ENCODE data around the gene HYAL1. TPM values are rescaled to one million over a fixed set of nuclear protein-coding genes. Genes with fewer than 3 reads are reported as not detected.

Gene HYAL1
- total RNA-seq, 1 donor from 2014 or later = 3.0 TPM

- Histone ChIP-seq H3K27ac (no peak overlapping the region), H3K36me3 (no peaks in the 10 kb centered on the region), H3K9me3 (ENCODE audit: low read depth) (no peaks in the 10 kb centered on the region), H3K4me3 (no peak overlapping the region), H3K4me1 (peaks cover 46% of the 10 kb centered on the region), H3F3A (ENCODE audit: low read depth) (peaks cover 26% of the 10 kb centered on the region), H3K79me2 (ENCODE audit: low read depth) (no peaks in the 10 kb centered on the region), H3K9ac (no peak overlapping the region), H4K20me1 (ENCODE audit: low read depth) (no peaks in the 10 kb centered on the region), H3K27me3 (peaks cover 17% of the 10 kb centered on the region), H2AFZ (replicated peaks) (no peak overlapping the region), H3K4me2 (peak overlapping the region; percentile 43)
- Mint-ChIP-seq H3K9me3 (no peaks in the 10 kb centered on the region), H3K4me1 (peaks cover 63% of the 10 kb centered on the region), H3K4me3 (no peak overlapping the region), H3K36me3 (no peaks in the 10 kb centered on the region), H3K27me3 (ENCODE audit: insufficient read depth, low read depth) (peaks cover 15% of the 10 kb centered on the region), H3K27ac (peak overlapping the region; percentile 76)
- TF ChIP-seq EZH2 (IDR thresholded peaks at IDR 0.05) (no peak), CTCF (IDR thresholded peaks at IDR 0.05) (no peak), EZH2phosphoT487 (IDR thresholded peaks at IDR 0.05) (no peak)
- no peak for DNase-seq (ENCODE audit: low spot score)
These were observed 33.9 kb downstream of the HYAL1 start for GRCh38 chr3:50269460-50269859.

- Histone ChIP-seq H3K4me1 (peaks cover 51% of the 10 kb centered on the region), H3K9ac (no peak within 1 kb of the TSS), H2AFZ (replicated peaks) (no peak within 1 kb of the TSS), H4K20me1 (ENCODE audit: low read depth) (no peaks in the 10 kb centered on the region), H3K27me3 (peaks cover 12% of the 10 kb centered on the region), H3K4me3 (no peak within 1 kb of the TSS), H3K79me2 (ENCODE audit: low read depth) (no peaks in the 10 kb centered on the region), H3F3A (ENCODE audit: low read depth) (peaks cover 30% of the 10 kb centered on the region), H3K4me2 (peak within 1 kb of the TSS; percentile 58), H3K9me3 (ENCODE audit: low read depth) (no peaks in the 10 kb centered on the region), H3K27ac (no peak within 1 kb of the TSS), H3K36me3 (no peaks in the 10 kb centered on the region)
- peaks cover 64% of the 10 kb centered on the region for H3K4me1 Mint-ChIP-seq
- H3K36me3 Mint-ChIP-seq = no peaks in the 10 kb centered on the region
- H3K9me3 Mint-ChIP-seq = no peaks in the 10 kb centered on the region
- no peak for DNase-seq (ENCODE audit: low spot score)
- no peak for TF ChIP-seq CTCF (IDR thresholded peaks at IDR 0.05)
- TF ChIP-seq EZH2phosphoT487 (IDR thresholded peaks at IDR 0.05) = no peak
- TF ChIP-seq EZH2 (IDR thresholded peaks at IDR 0.05) = no peak
- peak within 1 kb of the TSS; percentile 22 for H3K4me3 Mint-ChIP-seq
- H3K27me3 Mint-ChIP-seq (ENCODE audit: insufficient read depth, low read depth) = peaks cover 10% of the 10 kb centered on the region
- H3K27ac Mint-ChIP-seq = peak within 1 kb of the TSS; percentile 76
These were observed 34.5 kb downstream of the HYAL1 start, which contains the start of gene SEMA3B for GRCh38 chr3:50268703-50269451. TSS of gene SEMA3B (plus strand) at chr3:50269147. CDS start at chr3:50269241, 94 bp downstream.

- peaks cover 6% of the 10 kb centered on the region for H3K27me3 ChIP-seq
- DNase-seq (ENCODE audit: low spot score) = no peak
- TF ChIP-seq EZH2phosphoT487 (IDR thresholded peaks at IDR 0.05) = no peak
- no peak for TF ChIP-seq EZH2 (IDR thresholded peaks at IDR 0.05)
- no peak for TF ChIP-seq CTCF (IDR thresholded peaks at IDR 0.05)
- no peaks in the 10 kb centered on the region for H3K9me3 ChIP-seq (ENCODE audit: low read depth)
- no peaks in the 10 kb centered on the region for H3K79me2 ChIP-seq (ENCODE audit: low read depth)
- H3K36me3 ChIP-seq = no peaks in the 10 kb centered on the region
- peaks cover 36% of the 10 kb centered on the region for H3F3A ChIP-seq (ENCODE audit: low read depth)
- H3K4me3 Mint-ChIP-seq = peak overlapping the region; percentile 22
- no peak overlapping the region for H3K9ac ChIP-seq
- no peak overlapping the region for H3K4me3 ChIP-seq
- H3K27ac ChIP-seq = no peak overlapping the region
- H4K20me1 ChIP-seq (ENCODE audit: low read depth) = no peaks in the 10 kb centered on the region
- H3K9me3 Mint-ChIP-seq = no peaks in the 10 kb centered on the region
- no peaks in the 10 kb centered on the region for H3K36me3 Mint-ChIP-seq
- peaks cover 68% of the 10 kb centered on the region for H3K4me1 Mint-ChIP-seq
- H3K4me2 ChIP-seq = no peak overlapping the region
- H2AFZ ChIP-seq (replicated peaks) = no peak overlapping the region
- peak overlapping the region; percentile 19 for H3K27ac Mint-ChIP-seq
- peaks cover 55% of the 10 kb centered on the region for H3K4me1 ChIP-seq
- peaks cover 11% of the 10 kb centered on the region for H3K27me3 Mint-ChIP-seq (ENCODE audit: insufficient read depth, low read depth)
These were observed 35.1 kb downstream of the HYAL1 start for GRCh38 chr3:50268276-50268675.
